Renal cortical epithelial cell (primary cell): ENCODE data around the gene ALDH1L1. TPM values are rescaled to one million over a fixed set of nuclear protein-coding genes. Genes with fewer than 3 reads are reported as not detected.

Experiments
- DNase-seq: peaks from one replicate; pipeline ENCODE4 v3.0.0-alpha.2; 2011; ENCODE audit warnings: low read depth
- total RNA-seq: library from RNA; depleted of rRNA; stranded (reverse); fragments of >200 nt; gene quantifications from 2 replicates; pipeline ENCODE4 v1.2.3, GENCODE V29; 2014

ALDH1L1 gene
- total RNA-seq, 1 donor from 2014 or later, result 4.6 TPM

GRCh38 chr3:126154391-126155279 lies 25.8 kb downstream of the ALDH1L1 start:
- no peak for DNase-seq

GRCh38 chr3:126153695-126154360 lies 26.6 kb downstream of the ALDH1L1 start:
- DNase-seq, result no peak

GRCh38 chr3:126152901-126153694 lies 27.3 kb downstream of the ALDH1L1 start:
- DNase-seq, result no peak

GRCh38 chr3:126152458-126152857 lies 27.9 kb downstream of the ALDH1L1 start:
- no peak for DNase-seq

GRCh38 chr3:126151562-126152302 lies 28.7 kb downstream of the ALDH1L1 start:
- no peak for DNase-seq

GRCh38 chr3:126149960-126150515 lies 30.3 kb downstream of the ALDH1L1 start:
- DNase-seq, result no peak

GRCh38 chr3:126149256-126149902 lies 31.0 kb downstream of the ALDH1L1 start:
- no peak for DNase-seq

- no peak for DNase-seq
These were observed 32.3 kb downstream of the ALDH1L1 start for GRCh38 chr3:126147932-126148683.

GRCh38 chr3:126147147-126147931 lies 33.0 kb downstream of the ALDH1L1 start:
- no peak for DNase-seq

GRCh38 chr3:126146525-126147146 lies 33.8 kb downstream of the ALDH1L1 start:
- no peak for DNase-seq

- no peak for DNase-seq
These were observed 34.4 kb downstream of the ALDH1L1 start for GRCh38 chr3:126146034-126146433.

- DNase-seq, result no peak
These were observed 37.7 kb downstream of the ALDH1L1 start for GRCh38 chr3:126142652-126143051.

- DNase-seq, result no peak
These were observed 42.8 kb downstream of the ALDH1L1 start for GRCh38 chr3:126137490-126138130.

- DNase-seq, result no peak
These were observed 43.8 kb downstream of the ALDH1L1 start for GRCh38 chr3:126136428-126137220.

GRCh38 chr3:126135406-126136076 lies 44.8 kb downstream of the ALDH1L1 start:
- DNase-seq, result no peak

- no peak for DNase-seq
These were observed 45.3 kb downstream of the ALDH1L1 start for GRCh38 chr3:126135071-126135405.
